ENCODE data around the gene CDKN2B-AS1. TPM values are rescaled to one million over a fixed set of nuclear protein-coding genes. Genes with fewer than 3 reads are reported as not detected.
A peak's percentile ranks its signal among the peaks of the same experiment; 100 is the strongest.

The CDKN2B-AS1 gene
- total RNA-seq, 1 donor from 2014 or later, result 1.0 TPM

GRCh38 chr9:22008384-22008716 is 13.8 kb downstream of the CDKN2B-AS1 start:
- no peak for ATAC-seq

GRCh38 chr9:22008717-22009505 is 14.3 kb downstream of the CDKN2B-AS1 start, which contains the start of gene CDKN2B:
Gene CDKN2B (minus strand): TSS chr9:22009305. CDS start chr9:22008953, 352 bp downstream.
- peak; percentile 97 for ATAC-seq

- peak; percentile 23 for ATAC-seq
Measured at GRCh38 chr9:22009506-22009867, 14.9 kb downstream of the CDKN2B-AS1 start.

- ATAC-seq, result no peak
Measured at GRCh38 chr9:22010866-22011625, 16.5 kb downstream of the CDKN2B-AS1 start.

- no peak for ATAC-seq
Measured at GRCh38 chr9:22022396-22022795, 27.8 kb downstream of the CDKN2B-AS1 start.

- no peak for ATAC-seq
Measured at GRCh38 chr9:22026696-22027095, 32.1 kb downstream of the CDKN2B-AS1 start.

GRCh38 chr9:22028394-22028793 is 33.8 kb downstream of the CDKN2B-AS1 start:
- no peak for ATAC-seq

- ATAC-seq, result no peak
Measured at GRCh38 chr9:22029231-22029630, 34.6 kb downstream of the CDKN2B-AS1 start.

GRCh38 chr9:22030101-22030598 is 35.6 kb downstream of the CDKN2B-AS1 start:
- ATAC-seq, result peak; percentile 50

GRCh38 chr9:22031655-22032411 is 37.2 kb downstream of the CDKN2B-AS1 start:
- ATAC-seq, result no peak

GRCh38 chr9:22033012-22033630 is 38.5 kb downstream of the CDKN2B-AS1 start:
- ATAC-seq, result peak; percentile 53

- ATAC-seq, result no peak
Measured at GRCh38 chr9:22035591-22036011, 41.0 kb downstream of the CDKN2B-AS1 start.

- peak; percentile 80 for ATAC-seq
Measured at GRCh38 chr9:22036866-22037626, 42.5 kb downstream of the CDKN2B-AS1 start.

- peak; percentile 26 for ATAC-seq
Measured at GRCh38 chr9:22037954-22038690, 43.5 kb downstream of the CDKN2B-AS1 start.

- no peak for ATAC-seq
Measured at GRCh38 chr9:22039258-22039657, 44.7 kb downstream of the CDKN2B-AS1 start.

- no peak for ATAC-seq
Measured at GRCh38 chr9:22040760-22041159, 46.2 kb downstream of the CDKN2B-AS1 start.

GRCh38 chr9:22041344-22041743 is 46.8 kb downstream of the CDKN2B-AS1 start:
- no peak for ATAC-seq

GRCh38 chr9:22041775-22042174 is 47.2 kb downstream of the CDKN2B-AS1 start:
- peak; percentile 95 for ATAC-seq

- ATAC-seq, result no peak
Measured at GRCh38 chr9:22043928-22044327, 49.3 kb downstream of the CDKN2B-AS1 start.

GRCh38 chr9:22044583-22044982 is 50.0 kb downstream of the CDKN2B-AS1 start:
- ATAC-seq, result no peak

GRCh38 chr9:22045423-22045822 is 50.8 kb downstream of the CDKN2B-AS1 start:
- ATAC-seq, result no peak

Measured in esophagus mucosa (tissue), 1 donor.